HepG2 (cell line): Measurements from ENCODE around the gene SLC22A23. TPM values are rescaled to one million over a fixed set of nuclear protein-coding genes. Genes with fewer than 3 reads are reported as not detected.

Experiments used
- BORCS8-MEF2B ChIP-seq: sonication (generic); formaldehyde crosslinking; IDR thresholded peaks from 2 replicates; pipeline ENCODE4 v1.8.0; 2022; ENCODE audit warnings: mild to moderate bottlenecking, missing genetic modification reagents
- DBP ChIP-seq: sonication (generic); formaldehyde crosslinking; IDR thresholded peaks from 2 replicates; pipeline ENCODE4 v1.4.0; 2020; ENCODE audit warnings: missing genetic modification reagents; ENCODE audit errors: not compliant biosample characterization
- FOXK1 ChIP-seq: sonication (generic); formaldehyde crosslinking; IDR thresholded peaks from 2 replicates; pipeline ENCODE4 v1.4.0; 2020; ENCODE audit warnings: low read depth, missing genetic modification reagents, borderline replicate concordance
- MLXIP ChIP-seq: sonication (generic); formaldehyde crosslinking; IDR thresholded peaks from 2 replicates; pipeline ENCODE4 v1.9.0; 2021; ENCODE audit warnings: missing genetic modification reagents, borderline replicate concordance
- NFE2L2 ChIP-seq: fragments of 150-350 bp; IDR thresholded peaks from 2 replicates; pipeline ENCODE4 v1.6.1; 2014; ENCODE audit warnings: low read length
- NFYC ChIP-seq: IDR thresholded peaks from 2 replicates; pipeline ENCODE4 v1.6.1; 2016; ENCODE audit warnings: missing genetic modification reagents, missing compliant biosample characterization
- PAF1 ChIP-seq: IDR thresholded peaks from 2 replicates; pipeline ENCODE4 v1.6.1; 2016; ENCODE audit warnings: missing genetic modification reagents, missing compliant biosample characterization
- RELA ChIP-seq: sonication (generic); formaldehyde crosslinking; IDR thresholded peaks from 2 replicates; pipeline ENCODE4 v1.4.0; 2020; ENCODE audit warnings: missing genetic modification reagents
- TCF7 ChIP-seq: sonication (generic); IDR thresholded peaks from 2 replicates; pipeline ENCODE4 v1.6.1; 2016; ENCODE audit warnings: antibody characterized with exemption, low read depth
- USF2 ChIP-seq, 2 experiments: sonication (generic) in 1 of 2; formaldehyde crosslinking in 1 of 2; IDR thresholded peaks; 2 replicates each; pipeline versions ENCODE4 v1.5.1 to v1.6.1; 2011 to 2020; ENCODE audit warnings: borderline replicate concordance in 1 of 2, low read depth in 1 of 2, low read length in 1 of 2, mild to moderate bottlenecking in 1 of 2, missing genetic modification reagents in 1 of 2, moderate library complexity in 1 of 2
- ZFP41 ChIP-seq: sonication (generic); formaldehyde crosslinking; IDR thresholded peaks from 2 replicates; pipeline ENCODE4 v1.4.0; 2020; ENCODE audit warnings: mild to moderate bottlenecking, missing genetic modification reagents, borderline replicate concordance
- ZMYM4 ChIP-seq: sonication (generic); formaldehyde crosslinking; IDR thresholded peaks from 2 replicates; pipeline ENCODE4 v1.8.1; 2023; ENCODE audit warnings: mild to moderate bottlenecking, missing genetic modification reagents
- ZNF282 ChIP-seq: fragments of 450-650 bp; IDR thresholded peaks from 2 replicates; pipeline ENCODE4 v1.6.1; 2018; ENCODE audit not compliant: partially characterized antibody
- ZNF800 ChIP-seq: sonication (generic); formaldehyde crosslinking; IDR thresholded peaks from 2 replicates; pipeline ENCODE4 v1.4.0; 2020; ENCODE audit warnings: missing genetic modification reagents
- polyA plus RNA-seq, 8 experiments: library from polyadenylated mRNA; depleted of rRNA in 3 of 8; stranded (reverse) in 7 of 8; unstranded in 1 of 8; fragments of >200 nt; fragmentation: Illumina TruSeq in 4 of 8; extraction: Trizol in 4 of 8; gene quantifications; 2 replicates each; pipeline versions ENCODE4 v1.2.1 to v1.2.3, GENCODE V29; 2011 to 2016; ENCODE audit warnings: low read depth in 4 of 8, missing spikeins in 1 of 8, mixed read lengths in 1 of 8; ENCODE audit not compliant: insufficient read depth in 1 of 8
- total RNA-seq, 5 experiments: library from RNA; depleted of rRNA; stranded (reverse); fragments of >200 nt; fragmentation: Illumina TruSeq; extraction: Trizol; gene quantifications; 2 replicates each; pipeline ENCODE4 v1.2.3, GENCODE V29; 2016; ENCODE audit warnings: low read depth in 1 of 5
- TF ChIP-seq, protein P1 (sequence below): sonication (generic); formaldehyde crosslinking; IDR thresholded peaks from 2 replicates; pipeline ENCODE4 v1.4.0; 2020; ENCODE audit warnings: missing genetic modification reagents
- TF ChIP-seq, protein P2 (sequence below): IDR thresholded peaks from 2 replicates; pipeline ENCODE4 v1.6.1; 2016; ENCODE audit warnings: missing compliant biosample characterization, missing genetic modification reagents, borderline replicate concordance

The SLC22A23 gene
- total and polyA plus RNA-seq, 2 of the 13 experiments (the other 11 are each of a cell fraction or from before 2014, with no cell fraction given), result 11.8 to 17.5 TPM

DNA sequence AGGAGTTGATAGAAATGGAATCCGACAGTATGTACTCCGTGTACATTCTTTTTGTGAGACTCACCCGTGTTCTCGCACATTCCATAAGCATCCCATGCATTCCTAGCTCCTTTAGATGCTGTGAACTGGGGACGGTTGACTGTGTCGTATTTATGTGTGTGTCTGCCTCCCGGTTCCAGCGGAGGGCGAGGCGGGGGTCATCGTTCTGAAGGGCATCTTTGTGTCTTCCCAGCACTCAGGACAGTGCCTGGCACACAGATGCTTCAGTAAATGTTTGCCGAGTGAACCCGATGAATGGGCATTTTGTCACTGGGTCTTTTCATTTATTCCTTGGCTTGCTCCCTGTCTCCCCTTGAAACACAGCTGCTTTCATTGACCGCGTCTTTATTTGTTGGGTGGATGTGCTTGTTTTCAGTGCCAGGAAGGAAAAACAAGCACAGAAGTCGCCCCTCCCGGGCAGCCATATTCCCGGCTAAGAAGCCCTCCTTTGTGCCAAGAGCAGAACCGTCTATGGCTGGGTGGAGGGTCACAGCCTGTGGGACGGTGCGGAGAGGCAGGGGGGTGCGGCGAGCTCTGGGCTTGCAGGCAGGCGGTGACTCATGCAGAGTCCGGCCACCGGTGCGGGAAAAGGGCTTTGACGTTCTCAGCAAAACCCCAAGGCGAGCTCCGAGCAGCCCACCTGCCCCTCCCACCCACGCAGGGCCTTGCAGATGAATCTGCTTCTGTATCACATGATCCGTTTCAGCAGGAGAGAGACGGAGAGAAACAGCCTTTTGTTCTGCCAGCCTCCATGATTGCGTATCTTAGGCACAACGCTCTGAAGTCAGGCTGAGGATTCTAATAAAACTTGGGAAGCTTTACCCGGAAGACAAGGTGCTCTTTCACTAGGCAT is 209.3 kb downstream of the SLC22A23 start (continued):
- TF ChIP-seq DBP (CRISPR knock-in tag) (no peak), TCF7 (no peak; the same call in 1 of the 2 replicates), NFE2L2 (no peak), NFYC (CRISPR knock-in tag) (no peak), MLXIP (CRISPR knock-in tag) (no peak), ZNF800 (CRISPR knock-in tag) (0 out of 2 replicates have a peak, but pooled peaks have one; percentile 22), BORCS8-MEF2B (no peak), PAF1 (CRISPR knock-in tag) (no peak), ZNF282 (no peak), ZMYM4 (CRISPR knock-in tag) (no peak), FOXK1 (CRISPR knock-in tag) (no peak), USF2 (IDR thresholded peaks at IDR 0.05; ENCODE audit: low read depth, low read length) (peak; percentile 30; the same call in 1 of the 2 replicates), USF2 (CRISPR knock-in tag; IDR thresholded peaks at IDR 0.05; ENCODE audit: borderline replicate concordance) (no peak), RELA (no peak), ZFP41 (CRISPR knock-in tag) (no peak)
- TF ChIP-seq, protein P1, sequence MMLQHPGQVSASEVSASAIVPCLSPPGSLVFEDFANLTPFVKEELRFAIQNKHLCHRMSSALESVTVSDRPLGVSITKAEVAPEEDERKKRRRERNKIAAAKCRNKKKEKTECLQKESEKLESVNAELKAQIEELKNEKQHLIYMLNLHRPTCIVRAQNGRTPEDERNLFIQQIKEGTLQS (CRISPR knock-in tag), result peak; percentile 73; the same call in 1 of the 2 replicates
- TF ChIP-seq, protein P2, sequence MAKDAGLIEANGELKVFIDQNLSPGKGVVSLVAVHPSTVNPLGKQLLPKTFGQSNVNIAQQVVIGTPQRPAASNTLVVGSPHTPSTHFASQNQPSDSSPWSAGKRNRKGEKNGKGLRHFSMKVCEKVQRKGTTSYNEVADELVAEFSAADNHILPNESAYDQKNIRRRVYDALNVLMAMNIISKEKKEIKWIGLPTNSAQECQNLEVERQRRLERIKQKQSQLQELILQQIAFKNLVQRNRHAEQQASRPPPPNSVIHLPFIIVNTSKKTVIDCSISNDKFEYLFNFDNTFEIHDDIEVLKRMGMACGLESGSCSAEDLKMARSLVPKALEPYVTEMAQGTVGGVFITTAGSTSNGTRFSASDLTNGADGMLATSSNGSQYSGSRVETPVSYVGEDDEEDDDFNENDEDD (CRISPR knock-in tag), result no peak
